GM12891 (cell line): Measurements from ENCODE around the gene SUPT20HL1.
"Not testable (repeated sequence)": the region's sequence is repeated elsewhere in the genome, so short reads cannot be mapped to it uniquely, and the experiment has no call there.

ENCODE experiments used
- DNase-seq: peaks from one replicate; pipeline ENCODE4 v3.0.0; 2011; ENCODE audit warnings: low spot score; ENCODE audit not compliant: insufficient read length
- FAIRE-seq: peaks from 2 replicates; lab custom pipeline; 2011; peaks lifted over from hg19 to GRCh38; lab: Jason Lieb, UNC
- PAX5 ChIP-seq: IDR thresholded peaks from 2 replicates; pipeline ENCODE4 v1.6.1; 2011; ENCODE audit warnings: low read length, moderate library complexity, mild to moderate bottlenecking; ENCODE audit not compliant: insufficient read depth, severe bottlenecking
- POLR2A ChIP-seq: IDR thresholded peaks from 2 replicates; pipeline ENCODE4 v1.6.1; 2011; ENCODE audit warnings: low read depth, low read length, control low read depth
- POLR2AphosphoS5 ChIP-seq: IDR thresholded peaks from 2 replicates; pipeline ENCODE4 v1.6.1; 2011; ENCODE audit warnings: low read depth, low read length, control low read depth
- POU2F2 ChIP-seq: IDR thresholded peaks from 2 replicates; pipeline ENCODE4 v1.6.1; 2011; ENCODE audit warnings: low read depth, mild to moderate bottlenecking, control low read depth, low read length, moderate library complexity
- SPI1 ChIP-seq: IDR thresholded peaks from 2 replicates; pipeline ENCODE4 v1.6.1; 2011; ENCODE audit warnings: low read depth, low read length, control low read depth
- TAF1 ChIP-seq: IDR thresholded peaks from 2 replicates; pipeline ENCODE4 v1.6.1; 2011; ENCODE audit warnings: low read depth, low read length, control low read depth

Gene SUPT20HL1

GRCh38 chrX:24364326-24364725 is 3.9 kb downstream of the SUPT20HL1 start:
- TF ChIP-seq PAX5 (no peak), POLR2AphosphoS5 (no peak), POLR2A (no peak), POU2F2 (no peak), SPI1 (no peak), TAF1 (no peak)
- no peak for FAIRE-seq
- DNase-seq = no peak

GRCh38 chrX:24364851-24365538 is 4.6 kb downstream of the SUPT20HL1 start:
- DNase-seq (no peak), FAIRE-seq (no peak)
- no peak for TF ChIP-seq POLR2A
- no peak for TF ChIP-seq POLR2AphosphoS5
- TF ChIP-seq POU2F2 = no peak

GRCh38 chrX:24366762-24367400 is 6.4 kb downstream of the SUPT20HL1 start:
- not testable (repeated sequence) for DNase-seq
- FAIRE-seq = peak; percentile 76

- FAIRE-seq (no peak), DNase-seq (no peak)
- TF ChIP-seq TAF1 = no peak
- TF ChIP-seq PAX5 = no peak
- TF ChIP-seq SPI1 = no peak
- TF ChIP-seq POU2F2 = no peak
- no peak for TF ChIP-seq POLR2AphosphoS5
- no peak for TF ChIP-seq POLR2A
These were observed 9.4 kb downstream of the SUPT20HL1 start for GRCh38 chrX:24369816-24370215.

- FAIRE-seq (peak; percentile 33), DNase-seq (peak; percentile 43)
- TF ChIP-seq POLR2A = no peak
- no peak for TF ChIP-seq POLR2AphosphoS5
- no peak for TF ChIP-seq TAF1
- TF ChIP-seq SPI1 = no peak
- TF ChIP-seq PAX5 = no peak
These were observed 11.0 kb downstream of the SUPT20HL1 start for GRCh38 chrX:24371391-24371972.

GRCh38 chrX:24372021-24372763 is 11.8 kb downstream of the SUPT20HL1 start:
- no peak for DNase-seq
- no peak for FAIRE-seq
- no peak for TF ChIP-seq PAX5
- no peak for TF ChIP-seq TAF1
- TF ChIP-seq SPI1 = no peak
- TF ChIP-seq POLR2AphosphoS5 = no peak
- TF ChIP-seq POLR2A = no peak
- no peak for TF ChIP-seq POU2F2

GRCh38 chrX:24375600-24376131 is 15.2 kb downstream of the SUPT20HL1 start:
- no peak for FAIRE-seq
- DNase-seq = no peak

DNA sequence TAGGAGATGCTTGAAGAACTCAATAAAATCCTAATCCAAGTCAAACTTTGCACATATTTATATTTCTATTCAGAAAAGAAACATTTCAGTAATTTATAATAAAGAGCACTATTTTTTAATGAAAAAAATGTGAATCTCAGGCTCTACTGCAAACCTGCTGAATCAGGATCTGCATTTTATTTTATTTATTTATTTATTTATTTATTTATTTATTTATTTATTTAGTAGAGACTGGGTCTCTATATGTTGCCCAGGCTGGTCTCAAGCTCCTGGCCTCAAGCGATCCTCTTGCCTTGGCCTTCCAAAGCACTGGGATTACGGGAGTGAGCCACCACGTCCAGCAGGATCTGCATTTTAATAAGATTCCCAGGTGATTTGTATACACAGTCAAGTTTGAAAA is 16.0 kb downstream of the SUPT20HL1 start:
- DNase-seq = no peak
- no peak for TF ChIP-seq TAF1
- TF ChIP-seq POLR2A = no peak
- no peak for TF ChIP-seq PAX5
- TF ChIP-seq POLR2AphosphoS5 = no peak
- no peak for TF ChIP-seq SPI1
- TF ChIP-seq POU2F2 = no peak
- FAIRE-seq = no peak

More at GRCh38 chrX:24375600-24376131, 15.2 kb downstream of the SUPT20HL1 start:
- no peak for TF ChIP-seq SPI1
- TF ChIP-seq POLR2A = no peak
- TF ChIP-seq TAF1 = no peak
- TF ChIP-seq POU2F2 = no peak
- TF ChIP-seq POLR2AphosphoS5 = no peak
- no peak for TF ChIP-seq PAX5

GRCh38 chrX:24377195-24377594 is 16.8 kb downstream of the SUPT20HL1 start:
- FAIRE-seq = no peak
- no peak for DNase-seq
- TF ChIP-seq POU2F2 (no peak), POLR2A (no peak), PAX5 (no peak), POLR2AphosphoS5 (no peak), TAF1 (no peak), SPI1 (no peak)
